Panc1 (cell line): ENCODE results near the gene BMAL1. TPM values are rescaled to one million over a fixed set of nuclear protein-coding genes. Genes with fewer than 3 reads are reported as not detected.

ENCODE experiments used
- ATAC-seq: fragments of 200-7000 bp; cut with Tn5 transposase; 2 replicates; pipeline ENCODE4 v1.9.1; 2020; ENCODE audit warnings: mild to moderate bottlenecking, moderate library complexity
- BruUV-seq: library from RNA; stranded (reverse); fragments of 400-500 nt; replicated peaks from 2 replicates; lab custom pipeline; 2021; lab: Mats Ljungman, UMichigan
- CTCF ChIA-PET: fragments of 300-600 bp; sonication (Branson Sonifier 250); formaldehyde crosslinking; loops from one replicate; lab custom pipeline; 2022; ENCODE audit warnings: antibody characterized with exemption; lab: Charles Lee
- POLR2A ChIA-PET: fragments of 300-600 bp; sonication (Branson Sonifier 250); formaldehyde crosslinking; loops from one replicate; lab custom pipeline; 2022; ENCODE audit warnings: antibody characterized with exemption; lab: Charles Lee
- DNase-seq: peaks from one replicate; pipeline ENCODE4 v3.0.0-alpha.2; 2010; ENCODE audit warnings: low read depth, low spot score
- H3K27ac ChIP-seq: 2 replicates; pipeline ENCODE4 v1.5.1; 2011; ENCODE audit warnings: mild to moderate bottlenecking, low read length, inconsistent platforms
- H3K27me3 ChIP-seq: fragments of 200-500 bp; sonication (Bioruptor generic); 2 replicates; pipeline ENCODE4 v1.6.0; 2014; ENCODE audit warnings: low read length, inconsistent platforms; ENCODE audit not compliant: control insufficient read depth, insufficient read depth
- H3K36me3 ChIP-seq: fragments of 200-500 bp; sonication (Bioruptor generic); 2 replicates; pipeline ENCODE4 v1.5.1; 2014; ENCODE audit warnings: inconsistent platforms, mild to moderate bottlenecking, low read length, moderate library complexity; ENCODE audit not compliant: control insufficient read depth, insufficient read depth
- H3K4me1 ChIP-seq: 2 replicates; pipeline ENCODE4 v1.5.1; 2011; ENCODE audit warnings: inconsistent platforms, mild to moderate bottlenecking, low read length, moderate library complexity; ENCODE audit not compliant: control insufficient read depth, insufficient read depth
- H3K4me3 ChIP-seq, 2 experiments: 2 replicates each; pipeline ENCODE4 v1.5.1; 2011 to 2012; ENCODE audit warnings: low read depth in 2 of 2, low read length in 2 of 2, mild to moderate bottlenecking in 2 of 2, inconsistent platforms in 1 of 2, moderate library complexity in 1 of 2
- H3K9me3 ChIP-seq: fragments of 200-500 bp; sonication (Bioruptor generic); 2 replicates; pipeline ENCODE4 v1.5.1; 2014; ENCODE audit warnings: low read depth, mild to moderate bottlenecking, inconsistent platforms, low read length, moderate library complexity; ENCODE audit not compliant: control insufficient read depth, insufficient read depth
- CTCF ChIP-seq: fragments of 450-650 bp; IDR thresholded peaks from 2 replicates; pipeline ENCODE4 v1.5.1; 2017; ENCODE audit warnings: mild to moderate bottlenecking
- POLR2AphosphoS5 ChIP-seq: IDR thresholded peaks from 2 replicates; pipeline ENCODE4 v1.6.1; 2012; ENCODE audit warnings: mild to moderate bottlenecking, low read depth, low read length, moderate library complexity
- REST ChIP-seq, 2 experiments: IDR thresholded peaks; 2 replicates each; pipeline ENCODE4 v1.6.1; 2011 to 2012; ENCODE audit warnings: low read depth in 2 of 2, control low read depth in 1 of 2, low read length in 1 of 2, mild to moderate bottlenecking in 1 of 2, moderate library complexity in 1 of 2; ENCODE audit not compliant: insufficient read depth in 1 of 2
- SIN3A ChIP-seq: IDR thresholded peaks from 2 replicates; pipeline ENCODE4 v1.6.1; 2012; ENCODE audit warnings: low read depth, mild to moderate bottlenecking, low read length, moderate library complexity, borderline replicate concordance; ENCODE audit not compliant: insufficient read depth
- TCF7L2 ChIP-seq: IDR thresholded peaks from 2 replicates; pipeline ENCODE4 v1.6.1; 2011; ENCODE audit warnings: mild to moderate bottlenecking, low read depth, low read length, inconsistent platforms
- in situ Hi-C: cut with HindIII; loops from 2 replicates; pipeline ENCODE4 v1.10.0; 2016; ENCODE audit warnings: low sequenced_read_pairs, low pct_unique_long_range_greater_than_20kb
- intact Hi-C: fragments of 100-400 bp; cut with micrococcal nuclease; formaldehyde crosslinking; loops from one replicate; pipeline ENCODE4 v1.10.0; 2022; ENCODE audit not compliant: unreplicated experiment
- total RNA-seq: library from RNA; stranded (reverse); gene quantifications from one replicate; pipeline ENCODE4 v1.2.1, GENCODE V29; 2021; ENCODE audit not compliant: unreplicated experiment

The BMAL1 gene
- total RNA-seq, 1 experiment from 2014 or later = 9.3 TPM

GRCh38 chr11:13386567-13386966, 109.0 kb downstream of the BMAL1 start:
- peaks cover 10% of the 10 kb centered on the region; the same call in 1 of the 2 replicates for H3K36me3 ChIP-seq
- BruUV-seq = no TSS peak
- DNase-seq (no peak), ATAC-seq (no peak)
- no peaks in the 10 kb centered on the region for H3K27me3 ChIP-seq
- TF ChIP-seq REST (IDR thresholded peaks at IDR 0.05; ENCODE audit: insufficient read depth in 1 of 2, low read depth in 2 of 2, low read length in 1 of 2) = no peak
- no peaks in the 10 kb centered on the region for H3K9me3 ChIP-seq
- in situ Hi-C loops (no loop called here), intact Hi-C loops (no loop called here)
- no peak overlapping the region for H3K4me3 ChIP-seq
- ChIA-PET CTCF (no interaction called here), POLR2A (no interaction called here)
- no peak overlapping the region for H3K27ac ChIP-seq
- no peaks in the 10 kb centered on the region for H3K4me1 ChIP-seq

- ATAC-seq (no peak), DNase-seq (no peak)
- intact Hi-C loops = no loop called here
- ChIA-PET POLR2A (no interaction called here), CTCF (no interaction called here)
- H3K27ac ChIP-seq = no peak overlapping the region
- no peaks in the 10 kb centered on the region for H3K27me3 ChIP-seq
- no peaks in the 10 kb centered on the region for H3K4me1 ChIP-seq
- H3K4me3 ChIP-seq = no peak overlapping the region
- H3K9me3 ChIP-seq = no peaks in the 10 kb centered on the region
- in situ Hi-C loops = no loop called here
- peaks cover 10% of the 10 kb centered on the region; the same call in 1 of the 2 replicates for H3K36me3 ChIP-seq
- no TSS peak for BruUV-seq
- TF ChIP-seq REST (IDR thresholded peaks at IDR 0.05; ENCODE audit: insufficient read depth in 1 of 2, low read depth in 2 of 2, low read length in 1 of 2) (no peak), CTCF (no peak), SIN3A (no peak), POLR2AphosphoS5 (no peak), TCF7L2 (no peak)
Observed at GRCh38 chr11:13388741-13389140, 111.2 kb downstream of the BMAL1 start.
